Lower lobe of right lung (tissue), 2 donors: ENCODE measurements around the gene C1orf53. TPM values are rescaled to one million over a fixed set of nuclear protein-coding genes. Genes with fewer than 3 reads are reported as not detected.
"Not testable (repeated sequence)": the region's sequence is repeated elsewhere in the genome, so short reads cannot be mapped to it uniquely, and the experiment has no call there.

Source experiments
- ATAC-seq, 2 donors: fragments of 200-7000 bp; cut with Tn5 transposase; one replicate each; pipeline ENCODE4 v1.9.1; 2020 to 2022; ENCODE audit warnings: mild to moderate bottlenecking in 2 of 2, moderate library complexity in 2 of 2
- DNase-seq: peaks from one replicate; pipeline ENCODE4 v3.0.0-alpha.2; 2020
- H3K27ac ChIP-seq: fragments of 200-600 bp; one replicate; pipeline ENCODE4 v1.8.0; 2022
- H3K27me3 ChIP-seq: fragments of 200-600 bp; one replicate; pipeline ENCODE4 v1.8.0; 2022; ENCODE audit warnings: low read depth
- H3K36me3 ChIP-seq: fragments of 200-600 bp; one replicate; pipeline ENCODE4 v1.8.0; 2022; ENCODE audit warnings: mild to moderate bottlenecking
- H3K4me1 ChIP-seq: fragments of 200-600 bp; one replicate; pipeline ENCODE4 v1.8.0; 2022
- H3K4me3 ChIP-seq: fragments of 200-600 bp; one replicate; pipeline ENCODE4 v1.8.0; 2022; ENCODE audit warnings: mild to moderate bottlenecking
- H3K9me3 ChIP-seq: fragments of 200-600 bp; one replicate; pipeline ENCODE4 v1.8.0; 2022
- intact Hi-C: fragments of 100-400 bp; cut with DNase I; formaldehyde crosslinking; loops from one replicate; pipeline ENCODE4 v1.11.0; 2022
- total RNA-seq: library from RNA; stranded (reverse); fragmentation: NEBNext Ultra II Directional; extraction: Animal tissue kit (Norgen Biotek cat#: 25700); gene quantifications from one replicate; pipeline ENCODE4 v1.2.1, GENCODE V29; 2021
- TF ChIP-seq, protein P1 (sequence below): fragments of 200-600 bp; IDR thresholded peaks from one replicate; pipeline ENCODE4 v1.8.0; 2022; ENCODE audit warnings: antibody characterized with exemption, mild to moderate bottlenecking
- donor health status: DM: no; HTN: yes; CAD: no; lungs with severe emphysema.

C1orf53 gene
- total RNA-seq, 1 donor from 2014 or later = 2.0 TPM

DNA sequence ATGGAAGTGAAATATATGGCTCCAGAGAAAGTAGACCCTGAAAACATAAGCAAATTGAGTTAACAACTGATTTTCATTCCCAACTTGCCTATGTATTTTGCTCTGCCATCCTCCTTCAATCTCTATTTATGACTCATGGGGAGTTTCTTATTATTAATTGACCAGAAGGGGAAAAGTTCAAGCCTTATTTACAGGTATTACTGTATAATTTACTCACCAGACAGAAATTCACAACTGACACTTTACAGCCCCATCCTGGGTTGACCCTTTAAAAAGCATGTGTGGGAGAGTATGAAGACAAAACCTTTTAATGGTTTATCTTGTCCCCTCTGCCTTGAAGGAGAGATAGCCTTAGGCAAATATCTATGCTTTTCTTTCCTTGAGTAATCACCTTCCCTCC, 39.8 kb upstream of the C1orf53 start:
- DNase-seq (no peak), ATAC-seq (no peak)
- Histone ChIP-seq H3K4me1 (no peaks in the 10 kb centered on the region), H3K27ac (no peak overlapping the region), H3K27me3 (no peaks in the 10 kb centered on the region), H3K36me3 (no peaks in the 10 kb centered on the region), H3K4me3 (no peak overlapping the region), H3K9me3 (no peaks in the 10 kb centered on the region)
- TF ChIP-seq, protein P1, sequence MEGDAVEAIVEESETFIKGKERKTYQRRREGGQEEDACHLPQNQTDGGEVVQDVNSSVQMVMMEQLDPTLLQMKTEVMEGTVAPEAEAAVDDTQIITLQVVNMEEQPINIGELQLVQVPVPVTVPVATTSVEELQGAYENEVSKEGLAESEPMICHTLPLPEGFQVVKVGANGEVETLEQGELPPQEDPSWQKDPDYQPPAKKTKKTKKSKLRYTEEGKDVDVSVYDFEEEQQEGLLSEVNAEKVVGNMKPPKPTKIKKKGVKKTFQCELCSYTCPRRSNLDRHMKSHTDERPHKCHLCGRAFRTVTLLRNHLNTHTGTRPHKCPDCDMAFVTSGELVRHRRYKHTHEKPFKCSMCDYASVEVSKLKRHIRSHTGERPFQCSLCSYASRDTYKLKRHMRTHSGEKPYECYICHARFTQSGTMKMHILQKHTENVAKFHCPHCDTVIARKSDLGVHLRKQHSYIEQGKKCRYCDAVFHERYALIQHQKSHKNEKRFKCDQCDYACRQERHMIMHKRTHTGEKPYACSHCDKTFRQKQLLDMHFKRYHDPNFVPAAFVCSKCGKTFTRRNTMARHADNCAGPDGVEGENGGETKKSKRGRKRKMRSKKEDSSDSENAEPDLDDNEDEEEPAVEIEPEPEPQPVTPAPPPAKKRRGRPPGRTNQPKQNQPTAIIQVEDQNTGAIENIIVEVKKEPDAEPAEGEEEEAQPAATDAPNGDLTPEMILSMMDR = no peak
- intact Hi-C loops = loop anchor here (10.0 kb wide), 1 partner anchor 248 kb away; no protein-coding TSS in a partner anchor

DNA sequence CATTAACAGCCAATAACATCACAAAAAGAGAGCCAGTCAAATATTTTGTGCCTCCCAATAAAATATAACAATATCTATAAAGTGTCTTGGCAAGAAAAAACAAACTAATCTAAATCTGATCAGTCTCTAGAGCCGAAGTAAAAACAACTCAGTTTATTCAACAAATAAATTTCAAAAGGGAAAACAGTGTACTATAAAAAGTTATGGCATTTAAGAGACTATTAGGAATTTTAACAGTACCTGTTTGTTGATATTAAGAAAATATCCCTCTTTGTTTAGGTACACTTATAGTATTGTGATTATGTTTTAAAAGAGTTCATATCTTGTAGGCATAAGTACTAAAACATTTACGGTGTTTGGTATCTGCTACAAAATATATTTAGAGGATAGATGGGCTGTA, 36.6 kb upstream of the C1orf53 start:
- Histone ChIP-seq H3K27me3 (no peaks in the 10 kb centered on the region), H3K4me3 (no peak overlapping the region), H3K27ac (no peak overlapping the region), H3K4me1 (no peaks in the 10 kb centered on the region), H3K9me3 (no peaks in the 10 kb centered on the region), H3K36me3 (no peaks in the 10 kb centered on the region)
- intact Hi-C loops = loop anchor here (10.0 kb wide), 1 partner anchor 251 kb away; no protein-coding TSS in a partner anchor
- no peak for DNase-seq
- TF ChIP-seq, protein P1 = no peak
- ATAC-seq = no peak

DNA sequence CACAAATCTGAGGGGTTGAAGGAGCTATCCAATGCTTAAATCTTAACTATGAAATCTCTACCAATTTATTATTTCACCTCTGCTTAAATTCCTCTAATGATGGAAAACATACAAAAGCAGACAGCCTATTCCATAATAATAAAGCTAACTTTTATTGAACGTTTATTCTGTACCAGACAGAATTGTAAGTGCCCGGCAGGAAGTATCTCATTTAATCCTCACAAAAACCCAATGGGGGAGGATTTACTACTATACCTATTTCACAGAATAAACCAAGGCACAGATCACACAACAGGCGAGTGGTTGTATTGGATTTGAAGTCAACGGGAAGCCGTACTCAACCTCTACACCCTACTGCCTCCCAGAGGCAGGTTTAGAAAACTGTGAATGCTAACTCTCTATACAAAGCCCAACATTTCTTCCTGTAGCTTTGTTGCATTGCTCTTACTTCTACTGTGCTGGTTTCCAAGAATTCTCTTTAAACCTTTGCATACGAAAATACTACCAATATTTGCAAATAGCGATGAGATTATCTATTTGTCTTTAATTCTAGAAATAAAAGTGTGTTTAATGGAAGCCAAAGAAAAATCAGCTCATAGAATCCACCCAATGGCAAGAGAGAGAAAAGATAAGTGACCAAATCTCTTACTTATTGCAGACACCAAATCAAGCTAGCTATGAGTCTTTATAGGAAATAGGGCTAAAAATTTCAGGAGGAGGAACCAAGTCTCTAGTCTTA, 33.5 kb upstream of the C1orf53 start:
- DNase-seq (no peak), ATAC-seq (peak; percentile 77 to 90)
- Histone ChIP-seq H3K9me3 (no peaks in the 10 kb centered on the region), H3K4me3 (no peak overlapping the region), H3K4me1 (no peaks in the 10 kb centered on the region), H3K27me3 (no peaks in the 10 kb centered on the region), H3K27ac (no peak overlapping the region), H3K36me3 (no peaks in the 10 kb centered on the region)
- TF ChIP-seq, protein P1 = peak; percentile 66
- intact Hi-C loops = loop anchor here (10.0 kb wide), 1 partner anchor 254 kb away; no protein-coding TSS in a partner anchor

DNA sequence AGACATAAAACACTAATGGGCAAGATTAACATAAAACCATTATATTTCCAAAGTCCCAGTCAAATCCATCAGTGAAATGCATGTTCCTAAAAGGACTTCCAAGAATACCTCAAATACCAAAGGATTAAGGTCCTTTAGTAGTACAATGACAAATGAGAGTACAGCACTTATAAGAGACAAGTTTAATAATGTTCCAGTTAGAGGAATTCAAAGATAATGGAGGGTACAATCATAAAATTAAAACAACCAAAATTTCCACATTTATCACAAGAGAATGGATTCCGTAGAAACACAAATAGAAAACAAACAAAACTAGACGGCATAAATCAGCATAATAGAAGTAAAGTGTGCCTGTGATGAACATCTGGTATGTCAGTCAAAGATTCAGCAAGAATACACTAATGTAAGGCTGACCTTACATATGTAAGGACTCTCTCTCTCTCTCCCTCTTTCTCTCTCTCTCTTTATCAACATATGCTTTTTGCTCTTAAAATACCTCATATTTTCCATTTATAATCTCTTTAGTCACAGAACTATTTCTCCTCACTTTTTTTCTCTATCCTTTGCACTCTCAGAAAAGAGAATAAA, 32.8 kb upstream of the C1orf53 start:
- DNase-seq = no peak
- Histone ChIP-seq H3K4me3 (no peak overlapping the region), H3K27me3 (no peaks in the 10 kb centered on the region), H3K36me3 (no peaks in the 10 kb centered on the region), H3K4me1 (no peaks in the 10 kb centered on the region), H3K27ac (no peak overlapping the region), H3K9me3 (no peaks in the 10 kb centered on the region)
- intact Hi-C loops = loop anchor here (10.0 kb wide), 1 partner anchor 255 kb away; no protein-coding TSS in a partner anchor
- no peak for ATAC-seq
- TF ChIP-seq, protein P1 = no peak

DNA sequence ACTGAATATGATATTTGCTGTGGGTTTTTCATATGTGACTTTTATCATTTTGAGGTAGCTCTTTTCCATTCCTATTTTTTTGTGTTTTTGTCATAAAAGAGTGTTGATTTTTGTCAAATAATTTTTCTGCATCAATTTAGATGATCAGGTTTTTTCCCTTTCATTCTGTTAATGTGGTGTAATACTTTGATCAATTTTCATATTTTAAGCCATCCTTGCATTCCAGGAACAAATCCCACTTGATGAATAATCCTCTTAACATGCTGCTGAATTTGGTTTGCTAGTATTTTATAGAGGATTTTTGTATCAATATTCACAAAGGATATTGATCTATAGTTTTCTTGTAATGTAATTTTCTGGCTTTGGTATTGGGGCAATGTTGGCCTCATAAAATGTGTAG, 25.5 kb upstream of the C1orf53 start:
- H3K36me3 ChIP-seq = no peaks in the 10 kb centered on the region
- H3K27ac ChIP-seq = no peak overlapping the region
- TF ChIP-seq, protein P1 = no peak
- no peak overlapping the region for H3K4me3 ChIP-seq
- no peaks in the 10 kb centered on the region for H3K4me1 ChIP-seq
- intact Hi-C loops = no loop called here
- no peaks in the 10 kb centered on the region for H3K27me3 ChIP-seq
- DNase-seq = no peak
- no peak for ATAC-seq
- peaks cover 15% of the 10 kb centered on the region for H3K9me3 ChIP-seq

DNA sequence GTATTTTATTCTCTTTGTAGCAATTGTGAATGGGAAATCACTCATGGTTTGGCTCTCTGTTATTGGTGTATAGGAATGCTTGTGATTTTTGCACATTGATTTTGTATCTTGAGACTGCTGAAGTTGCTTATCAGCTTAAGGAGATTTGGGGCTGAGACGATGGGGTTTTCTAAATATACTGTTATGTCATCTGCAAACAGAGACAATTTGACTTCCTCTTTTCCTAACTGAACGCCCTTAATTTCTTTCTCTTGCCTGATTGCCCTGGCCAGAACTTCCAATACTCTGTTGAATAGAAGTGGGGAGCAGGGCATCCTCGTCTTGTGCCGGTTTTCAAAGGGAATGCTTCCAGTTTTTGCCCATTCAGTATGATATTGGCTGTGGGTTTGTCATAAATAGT, 22.0 kb upstream of the C1orf53 start:
- DNase-seq, H3K27ac ChIP-seq, H3K36me3 ChIP-seq, H3K4me3 ChIP-seq, H3K4me1 ChIP-seq, ATAC-seq, intact Hi-C loops, H3K27me3 ChIP-seq: not testable (repeated sequence)
- peaks cover 15% of the 10 kb centered on the region for H3K9me3 ChIP-seq

DNA sequence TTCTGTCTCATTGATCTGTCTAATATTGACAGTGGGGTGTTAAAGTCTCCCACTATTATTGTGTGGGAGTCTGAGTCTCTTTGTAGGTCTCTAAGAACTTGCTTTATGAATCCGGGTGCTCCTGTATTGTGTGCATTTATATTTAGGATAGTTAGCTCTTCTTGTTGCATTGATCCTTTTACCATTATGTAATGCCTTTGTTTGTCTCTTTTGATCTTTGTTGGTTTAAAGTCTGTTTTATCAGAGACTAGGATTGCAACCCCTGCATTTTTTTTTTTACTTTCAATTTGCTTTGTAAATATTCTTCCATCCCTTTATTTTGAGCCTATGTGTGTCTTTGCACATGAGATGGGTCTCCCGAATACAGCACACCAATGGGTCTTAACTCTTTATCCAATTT, 20.2 kb upstream of the C1orf53 start:
- H3K9me3 ChIP-seq, H3K27ac ChIP-seq, intact Hi-C loops, DNase-seq, ATAC-seq, H3K27me3 ChIP-seq, H3K4me3 ChIP-seq, H3K36me3 ChIP-seq, H3K4me1 ChIP-seq: not testable (repeated sequence)
